GM18511 (cell line): ENCODE data around the gene FBL.
"Not testable (repeated sequence)": the region's sequence is repeated elsewhere in the genome, so short reads cannot be mapped to it uniquely, and the experiment has no call there.

Source experiments
- ATAC-seq: cut with Tn5 transposase; IDR thresholded peaks from one replicate; pipeline ENCODE4 v1.9.1; 2021; ENCODE audit warnings: mild to moderate bottlenecking, moderate library complexity; ENCODE audit not compliant: unreplicated experiment

Gene FBL

GRCh38 chr19:39825531-39826076, 20.6 kb downstream of the FBL start:
- ATAC-seq: no peak

DNA sequence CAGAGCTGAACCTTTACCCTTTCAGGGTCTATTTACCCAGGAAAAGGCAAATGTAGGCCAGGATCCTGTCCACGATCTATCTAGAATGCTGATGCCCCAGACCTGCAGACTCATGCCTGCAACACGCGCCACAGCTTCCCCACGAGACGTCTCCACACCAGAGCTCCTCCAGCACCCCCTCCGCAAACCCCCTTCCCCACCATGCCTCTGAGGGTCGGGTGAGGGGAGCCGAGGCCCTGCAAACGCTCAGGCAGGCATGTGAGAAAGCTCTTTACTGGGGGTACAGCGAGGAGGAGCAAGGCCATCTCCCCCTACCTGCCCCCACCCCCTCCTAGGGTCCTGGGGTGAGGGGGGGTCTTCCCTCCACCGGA, 21.1 kb downstream of the FBL start:
- ATAC-seq: no peak

DNA sequence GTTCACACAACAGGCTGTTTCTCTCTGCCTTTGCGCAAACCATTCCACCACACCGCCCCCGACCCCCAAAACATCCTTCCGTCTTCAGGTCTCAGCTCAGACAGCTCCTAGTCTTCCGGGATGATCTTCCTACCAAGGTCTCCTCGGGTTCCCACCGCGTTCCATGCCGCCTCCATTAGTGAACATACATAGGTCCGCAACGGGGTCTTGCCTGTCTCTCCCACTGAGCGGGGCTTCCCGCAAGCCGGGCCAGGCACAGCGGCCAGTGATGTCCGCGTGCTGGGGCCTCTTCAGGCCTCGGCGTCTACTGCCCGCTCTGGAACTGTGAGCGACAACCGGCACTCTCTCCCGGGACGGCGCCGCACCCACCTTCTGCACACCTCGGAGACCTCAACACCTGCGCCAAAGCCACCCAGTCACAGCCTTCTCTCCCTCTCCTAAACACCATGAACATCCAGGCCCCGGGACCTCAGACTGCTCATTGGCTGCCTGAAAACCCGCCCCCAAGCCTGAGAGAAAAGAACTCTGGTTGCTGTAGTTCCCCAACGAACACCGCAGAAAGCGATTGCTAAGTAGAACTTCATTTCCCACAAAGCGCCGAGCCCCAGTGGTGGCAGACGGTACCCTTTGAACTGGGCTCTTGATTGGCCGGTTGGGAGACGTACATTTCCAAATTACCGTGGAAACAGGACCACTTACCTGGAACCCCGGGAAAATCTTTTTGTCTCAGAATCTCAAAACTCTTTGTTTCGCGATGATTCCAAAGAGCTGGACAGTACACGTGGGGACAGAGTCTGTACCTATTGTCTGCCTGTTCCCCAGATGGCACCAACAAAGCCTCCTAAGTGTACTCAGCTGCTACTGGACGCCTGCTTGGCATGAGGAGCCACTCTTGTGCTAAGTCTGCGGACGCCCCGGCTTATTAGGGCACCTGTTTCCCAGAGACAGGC, 21.8 kb downstream of the FBL start:
- ATAC-seq: peak; percentile 77

DNA sequence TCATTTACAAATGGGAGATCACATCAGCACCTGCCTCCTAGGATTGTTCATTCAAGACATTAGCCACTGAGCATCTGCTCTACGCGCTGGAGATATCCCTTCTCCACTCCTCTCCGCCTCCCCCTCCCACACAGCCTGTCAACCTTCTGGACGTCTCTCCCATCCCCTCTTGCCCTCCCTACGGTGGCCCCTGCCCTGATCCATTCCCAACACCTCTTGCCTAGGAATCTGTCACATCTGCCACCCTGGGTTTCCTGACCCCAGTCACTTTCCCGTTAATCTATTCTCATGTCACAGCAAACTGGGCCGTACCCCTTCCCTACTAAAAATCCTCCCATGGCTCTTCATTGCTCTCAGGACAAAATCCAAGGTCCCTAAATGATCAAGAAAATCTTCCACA, 22.5 kb downstream of the FBL start:
- ATAC-seq: no peak

GRCh38 chr19:39820696-39821095, 25.5 kb downstream of the FBL start:
- no peak for ATAC-seq

GRCh38 chr19:39819786-39820185, 26.4 kb downstream of the FBL start:
- ATAC-seq: no peak

- peak; percentile 90 for ATAC-seq
Observed at GRCh38 chr19:39818626-39819097, 27.5 kb downstream of the FBL start.

DNA sequence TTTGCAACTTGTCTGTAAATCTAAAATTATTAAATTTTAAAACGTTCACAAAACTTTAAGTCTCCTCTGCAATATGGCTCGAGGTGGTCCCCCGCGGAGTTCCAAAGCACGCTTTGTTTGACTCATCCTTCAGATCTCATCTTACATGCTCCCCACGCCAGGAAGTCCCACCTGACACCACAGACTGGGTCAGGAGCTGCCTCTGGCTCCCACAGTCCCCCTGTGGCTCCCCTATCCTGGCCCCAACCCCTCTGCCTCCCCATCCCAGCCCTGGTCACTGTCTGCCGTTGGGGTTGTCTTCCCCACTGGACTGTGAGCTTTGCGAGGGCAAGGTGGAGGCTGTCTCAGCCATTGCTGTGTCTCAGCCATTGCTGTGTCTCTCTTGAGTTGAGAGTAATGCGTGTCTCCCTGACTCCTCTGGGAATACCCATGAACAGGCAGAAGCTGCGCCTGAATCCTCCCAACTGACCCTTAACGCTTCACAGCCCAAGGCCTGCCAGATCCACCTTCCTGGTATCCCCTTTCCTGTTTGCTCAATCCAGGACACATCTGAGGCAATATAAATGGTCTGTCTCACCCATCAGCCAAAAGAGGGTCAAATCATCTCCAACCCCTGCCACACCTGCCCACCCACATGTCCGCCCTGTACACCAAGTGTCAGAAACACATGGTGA, 28.2 kb downstream of the FBL start:
- no peak for ATAC-seq

DNA sequence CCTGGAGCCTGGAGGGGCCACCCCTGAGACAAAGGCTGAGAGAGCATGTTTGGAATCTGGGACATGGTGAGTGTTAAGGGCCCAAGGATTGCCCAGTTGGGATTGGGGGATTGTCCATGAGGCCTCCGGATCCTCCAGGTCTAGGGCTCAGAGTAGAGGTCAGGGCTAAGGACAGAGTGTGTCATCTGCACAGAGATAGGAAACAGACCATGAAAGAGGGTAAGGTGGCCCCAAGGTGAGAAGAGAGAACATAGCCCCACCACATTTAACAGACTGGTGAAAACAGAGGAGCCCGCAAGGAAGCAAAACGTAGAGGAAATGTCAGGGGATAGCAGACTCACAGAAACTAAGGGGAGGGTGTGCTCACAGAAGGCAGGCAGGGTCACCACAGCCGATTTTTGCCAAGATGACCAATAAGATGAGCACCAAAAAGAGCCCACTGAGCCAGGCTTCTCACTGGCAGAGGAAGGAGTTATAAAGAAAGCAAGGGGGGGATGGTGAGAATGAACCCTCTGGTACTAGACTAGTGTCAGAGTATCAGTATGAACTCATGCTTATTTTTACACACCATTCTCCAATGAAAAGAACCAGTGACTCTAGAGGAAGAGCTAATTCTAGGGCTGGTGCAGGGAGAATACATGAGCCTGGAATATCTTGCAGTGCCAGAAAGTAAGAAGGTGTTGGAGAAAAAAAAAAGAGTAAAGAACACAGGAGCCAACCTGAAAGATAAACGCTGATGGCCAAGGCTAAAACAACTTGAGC, 29.7 kb downstream of the FBL start:
- ATAC-seq: no peak

GRCh38 chr19:39814595-39814994, 31.6 kb downstream of the FBL start:
- ATAC-seq: no peak

DNA sequence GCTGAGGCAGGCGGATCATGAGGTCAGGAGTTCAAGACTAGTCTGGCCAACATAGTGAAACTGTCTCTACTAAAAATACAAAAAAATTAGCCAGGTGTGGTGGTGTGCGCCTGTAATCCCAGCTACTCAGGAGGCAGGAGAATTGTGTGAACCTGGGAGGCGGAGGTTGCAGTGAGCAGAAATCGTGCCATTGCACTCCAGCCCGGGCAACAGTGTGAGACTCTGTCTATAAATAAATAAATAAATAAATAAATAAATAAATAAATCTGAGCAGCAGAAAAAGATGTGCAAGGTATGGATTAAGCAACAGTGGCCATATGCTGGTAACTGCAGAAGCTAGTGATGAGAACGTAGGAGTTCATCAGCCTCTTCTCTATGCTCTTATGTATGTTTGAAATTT, 32.1 kb downstream of the FBL start:
- ATAC-seq: not testable (repeated sequence)

- no peak for ATAC-seq
Observed at GRCh38 chr19:39813264-39813993, 32.8 kb downstream of the FBL start.

DNA sequence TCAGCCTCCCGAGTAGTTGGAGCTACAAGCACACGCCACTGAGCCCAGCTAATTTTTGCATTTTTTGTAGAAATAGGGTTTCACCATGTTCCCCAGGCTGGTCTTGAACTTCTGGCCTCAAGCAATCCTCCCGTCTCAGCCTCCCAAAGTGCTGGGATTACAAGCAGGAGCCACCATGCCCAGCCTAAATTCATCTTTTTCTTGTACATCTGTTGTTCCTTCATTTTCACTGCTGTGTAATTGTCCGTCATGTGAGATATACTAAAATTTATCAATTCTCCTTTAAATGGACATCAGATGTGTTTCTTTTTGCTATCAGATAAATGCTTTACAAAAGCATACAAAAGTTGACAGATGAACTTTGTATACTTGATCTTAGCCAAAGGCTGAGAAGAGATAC, 35.1 kb downstream of the FBL start:
- ATAC-seq: no peak

- no peak for ATAC-seq
Observed at GRCh38 chr19:39810424-39810823, 35.8 kb downstream of the FBL start.

GRCh38 chr19:39809368-39809767, 36.8 kb downstream of the FBL start:
- no peak for ATAC-seq

DNA sequence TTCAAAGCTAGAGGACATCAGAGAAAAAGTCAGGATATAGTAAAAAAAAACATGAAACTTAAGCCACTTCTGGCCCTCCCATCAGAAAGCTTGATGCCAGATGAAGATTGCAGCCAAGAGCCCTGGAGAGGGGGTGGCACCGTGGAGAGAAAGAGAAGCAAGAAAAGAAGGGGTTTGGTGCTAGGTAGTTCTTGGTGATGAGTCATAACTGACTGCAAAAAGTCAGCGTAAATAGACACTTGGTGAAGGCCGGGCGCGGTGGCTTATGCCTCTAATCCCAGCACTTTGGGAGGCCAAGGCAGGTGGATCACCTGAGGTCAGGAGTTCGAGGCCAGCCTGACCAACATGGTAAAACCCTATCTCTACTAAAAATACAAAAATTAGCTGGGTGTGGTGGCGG, 37.5 kb downstream of the FBL start:
- not testable (repeated sequence) for ATAC-seq

DNA sequence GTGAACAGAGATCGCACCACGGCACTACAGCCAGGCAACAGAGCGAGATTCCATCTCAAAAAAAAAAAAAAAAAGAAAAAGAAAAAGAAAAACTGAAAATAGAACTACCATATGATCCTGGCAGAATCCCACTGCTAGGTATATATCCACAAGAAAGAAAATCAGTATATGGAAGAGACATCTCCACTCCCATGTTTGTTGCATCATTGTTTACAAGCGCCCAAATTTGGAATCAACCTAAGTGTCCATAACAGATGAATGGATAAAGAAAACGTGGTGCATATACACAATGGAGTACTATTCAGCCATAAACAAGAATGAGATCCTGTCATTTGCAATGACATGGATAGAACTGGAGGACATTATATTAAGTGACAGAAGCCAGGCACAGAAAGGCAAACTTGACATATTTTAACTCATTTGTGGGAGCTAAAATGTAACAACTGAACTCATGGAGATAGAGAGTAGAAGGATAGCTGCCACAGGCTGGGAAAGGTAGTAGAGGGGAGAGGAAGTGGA, 38.3 kb downstream of the FBL start:
- no peak for ATAC-seq

- no peak for ATAC-seq
Observed at GRCh38 chr19:39805104-39805503, 41.1 kb downstream of the FBL start.

- ATAC-seq: no peak
Observed at GRCh38 chr19:39802958-39803357, 43.2 kb downstream of the FBL start.

GRCh38 chr19:39797083-39797482, 49.1 kb downstream of the FBL start:
- no peak for ATAC-seq
